ENCODE results near the gene ASB13.

The ASB13 gene

DNA sequence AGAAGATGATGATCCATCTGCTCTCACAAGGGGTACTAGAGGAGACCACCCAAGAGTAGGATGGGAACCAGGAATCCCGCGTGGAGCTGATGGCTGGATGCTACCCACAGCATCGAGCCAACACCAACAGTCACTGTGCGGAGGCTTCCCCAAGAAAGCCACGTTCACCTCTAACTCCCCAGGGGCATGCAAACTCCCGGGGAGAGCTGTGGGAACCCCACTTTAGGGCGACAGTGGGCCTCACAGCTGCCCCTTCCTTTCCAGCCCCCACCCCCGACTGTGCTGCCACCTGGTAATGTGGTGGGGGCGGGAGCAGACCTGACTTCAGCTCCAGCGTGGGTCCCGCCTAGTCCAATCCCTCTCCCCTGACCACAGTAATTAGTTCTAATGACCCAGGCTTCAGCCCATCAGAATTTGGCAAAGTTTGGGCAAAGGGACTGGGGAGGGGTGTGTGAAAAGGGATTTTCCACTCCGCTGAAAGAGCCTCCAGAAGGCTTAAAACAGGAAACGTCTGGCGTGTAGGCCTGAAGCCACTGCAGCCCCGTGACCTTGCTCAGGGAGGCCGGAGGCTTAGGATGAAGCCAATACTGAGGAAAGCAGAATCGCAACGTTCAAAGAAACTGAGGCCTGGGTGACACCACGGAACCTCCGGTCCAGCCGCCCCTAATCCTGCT lies 20.3 kb downstream of the ASB13 start:
- Histone ChIP-seq H3K4me1 (ENCODE audit: control insufficient read depth, insufficient read depth, low read length, unreplicated experiment) (no peaks in the 10 kb centered on the region), H3K4me3 (ENCODE audit: low read depth, low read length) (no peak overlapping the region), H3K27me3 (ENCODE audit: insufficient read depth, low read length) (no peaks in the 10 kb centered on the region), H3K79me2 (ENCODE audit: control insufficient read depth, insufficient read depth, low read length, unreplicated experiment) (no peaks in the 10 kb centered on the region), H2AFZ (ENCODE audit: low read length, unreplicated experiment) (no peak overlapping the region), H3K27ac (ENCODE audit: low read depth, low read length) (no peak overlapping the region), H3K36me3 (ENCODE audit: insufficient read depth, low read length) (peaks cover 7% of the 10 kb centered on the region; the same call in 1 of the 2 replicates)

- H3K79me2 ChIP-seq (ENCODE audit: control insufficient read depth, insufficient read depth, low read length, unreplicated experiment), result no peaks in the 10 kb centered on the region
- no peak overlapping the region for H2AFZ ChIP-seq (ENCODE audit: low read length, unreplicated experiment)
- no peak overlapping the region for H3K27ac ChIP-seq (ENCODE audit: low read depth, low read length)
- no peaks in the 10 kb centered on the region for H3K27me3 ChIP-seq (ENCODE audit: insufficient read depth, low read length)
- no peaks in the 10 kb centered on the region for H3K4me1 ChIP-seq (ENCODE audit: control insufficient read depth, insufficient read depth, low read length, unreplicated experiment)
- H3K4me3 ChIP-seq (ENCODE audit: low read depth, low read length), result no peak overlapping the region
- H3K36me3 ChIP-seq (ENCODE audit: insufficient read depth, low read length), result peaks cover 6% of the 10 kb centered on the region; the same call in 1 of the 2 replicates
Measured at GRCh38 chr10:5645375-5645774, 21.0 kb downstream of the ASB13 start.

- H3K27ac ChIP-seq (ENCODE audit: low read depth, low read length), result no peak overlapping the region
- peaks cover 3% of the 10 kb centered on the region; the same call in 1 of the 2 replicates for H3K36me3 ChIP-seq (ENCODE audit: insufficient read depth, low read length)
Measured at GRCh38 chr10:5644930-5645329, 21.5 kb downstream of the ASB13 start.

DNA sequence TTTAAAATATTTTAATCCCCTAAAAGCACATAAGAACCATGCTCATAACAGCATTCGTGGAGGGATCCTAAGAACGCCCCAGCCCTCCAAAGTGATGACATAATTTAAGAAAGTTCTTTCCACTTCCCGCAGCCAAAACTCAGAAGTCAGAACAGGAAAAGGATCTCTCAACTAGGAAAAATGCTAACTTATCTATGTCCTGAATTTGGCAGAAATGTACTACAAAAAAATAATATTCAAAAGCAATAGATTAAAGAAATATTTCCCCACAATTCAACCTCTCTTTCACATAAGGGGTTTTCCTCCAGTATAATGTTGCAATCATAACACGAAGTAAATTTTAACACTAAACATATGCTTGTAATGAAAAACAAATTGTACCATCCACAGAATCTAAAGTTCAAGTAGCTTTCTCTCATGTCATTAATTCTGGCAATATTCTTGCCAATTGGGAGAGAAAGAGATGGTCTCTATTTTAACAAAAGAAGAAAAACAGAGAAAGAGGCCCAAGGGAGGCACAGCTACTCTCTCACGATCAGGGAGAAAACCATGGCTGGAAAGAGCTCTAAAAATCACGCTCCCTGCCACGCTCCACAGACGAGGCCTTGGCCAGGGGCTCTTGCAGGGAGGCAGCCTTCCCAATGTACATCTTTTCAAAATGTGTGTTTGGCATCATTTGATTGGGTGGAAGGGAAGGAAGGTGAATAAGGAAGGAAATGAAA lies 22.9 kb downstream of the ASB13 start:
- Histone ChIP-seq H3K4me3 (ENCODE audit: low read depth, low read length) (no peak overlapping the region), H3K27me3 (ENCODE audit: insufficient read depth, low read length) (no peaks in the 10 kb centered on the region), H3K27ac (ENCODE audit: low read depth, low read length) (no peak overlapping the region), H3K4me1 (ENCODE audit: control insufficient read depth, insufficient read depth, low read length, unreplicated experiment) (no peaks in the 10 kb centered on the region), H2AFZ (ENCODE audit: low read length, unreplicated experiment) (no peak overlapping the region), H3K79me2 (ENCODE audit: control insufficient read depth, insufficient read depth, low read length, unreplicated experiment) (no peaks in the 10 kb centered on the region), H3K36me3 (ENCODE audit: insufficient read depth, low read length) (peaks cover 3% of the 10 kb centered on the region; the same call in 1 of the 2 replicates)

More at GRCh38 chr10:5644930-5645329, 21.5 kb downstream of the ASB13 start:
- H3K4me1 ChIP-seq (ENCODE audit: control insufficient read depth, insufficient read depth, low read length, unreplicated experiment), result no peaks in the 10 kb centered on the region
- no peak overlapping the region for H3K4me3 ChIP-seq (ENCODE audit: low read depth, low read length)
- H2AFZ ChIP-seq (ENCODE audit: low read length, unreplicated experiment), result no peak overlapping the region
- no peaks in the 10 kb centered on the region for H3K27me3 ChIP-seq (ENCODE audit: insufficient read depth, low read length)
- no peaks in the 10 kb centered on the region for H3K79me2 ChIP-seq (ENCODE audit: control insufficient read depth, insufficient read depth, low read length, unreplicated experiment)

- Histone ChIP-seq H3K36me3 (ENCODE audit: insufficient read depth, low read length) (peaks cover 3% of the 10 kb centered on the region; the same call in 1 of the 2 replicates), H3K4me3 (ENCODE audit: low read depth, low read length) (no peak overlapping the region), H2AFZ (ENCODE audit: low read length, unreplicated experiment) (no peak overlapping the region), H3K27ac (ENCODE audit: low read depth, low read length) (no peak overlapping the region), H3K4me1 (ENCODE audit: control insufficient read depth, insufficient read depth, low read length, unreplicated experiment) (no peaks in the 10 kb centered on the region), H3K27me3 (ENCODE audit: insufficient read depth, low read length) (no peaks in the 10 kb centered on the region), H3K79me2 (ENCODE audit: control insufficient read depth, insufficient read depth, low read length, unreplicated experiment) (no peaks in the 10 kb centered on the region)
Measured at GRCh38 chr10:5641501-5641900, 24.9 kb downstream of the ASB13 start.

GRCh38 chr10:5640501-5640900 lies 25.9 kb downstream of the ASB13 start:
- no peaks in the 10 kb centered on the region for H3K79me2 ChIP-seq (ENCODE audit: control insufficient read depth, insufficient read depth, low read length, unreplicated experiment)
- peaks cover 3% of the 10 kb centered on the region; the same call in 1 of the 2 replicates for H3K36me3 ChIP-seq (ENCODE audit: insufficient read depth, low read length)
- no peaks in the 10 kb centered on the region for H3K4me1 ChIP-seq (ENCODE audit: control insufficient read depth, insufficient read depth, low read length, unreplicated experiment)
- no peak overlapping the region for H3K27ac ChIP-seq (ENCODE audit: low read depth, low read length)
- H3K4me3 ChIP-seq (ENCODE audit: low read depth, low read length), result no peak overlapping the region
- no peak overlapping the region for H2AFZ ChIP-seq (ENCODE audit: low read length, unreplicated experiment)
- no peaks in the 10 kb centered on the region for H3K27me3 ChIP-seq (ENCODE audit: insufficient read depth, low read length)

GRCh38 chr10:5640036-5640435 lies 26.4 kb downstream of the ASB13 start:
- Histone ChIP-seq H3K27ac (ENCODE audit: low read depth, low read length) (no peak overlapping the region), H3K4me1 (ENCODE audit: control insufficient read depth, insufficient read depth, low read length, unreplicated experiment) (no peaks in the 10 kb centered on the region), H2AFZ (ENCODE audit: low read length, unreplicated experiment) (no peak overlapping the region), H3K79me2 (ENCODE audit: control insufficient read depth, insufficient read depth, low read length, unreplicated experiment) (no peaks in the 10 kb centered on the region), H3K27me3 (ENCODE audit: insufficient read depth, low read length) (no peaks in the 10 kb centered on the region), H3K36me3 (ENCODE audit: insufficient read depth, low read length) (peaks cover 3% of the 10 kb centered on the region; the same call in 1 of the 2 replicates), H3K4me3 (ENCODE audit: low read depth, low read length) (no peak overlapping the region)

- H3K4me3 ChIP-seq (ENCODE audit: low read depth, low read length), result no peak overlapping the region
- H3K36me3 ChIP-seq (ENCODE audit: insufficient read depth, low read length), result peaks cover 3% of the 10 kb centered on the region; the same call in 1 of the 2 replicates
- H3K27ac ChIP-seq (ENCODE audit: low read depth, low read length), result no peak overlapping the region
- H2AFZ ChIP-seq (ENCODE audit: low read length, unreplicated experiment), result no peak overlapping the region
- no peaks in the 10 kb centered on the region for H3K79me2 ChIP-seq (ENCODE audit: control insufficient read depth, insufficient read depth, low read length, unreplicated experiment)
- H3K4me1 ChIP-seq (ENCODE audit: control insufficient read depth, insufficient read depth, low read length, unreplicated experiment), result no peaks in the 10 kb centered on the region
- no peaks in the 10 kb centered on the region for H3K27me3 ChIP-seq (ENCODE audit: insufficient read depth, low read length)
Measured at GRCh38 chr10:5639066-5639465, 27.3 kb downstream of the ASB13 start.

GRCh38 chr10:5638494-5638893 lies 27.9 kb downstream of the ASB13 start:
- Histone ChIP-seq H2AFZ (ENCODE audit: low read length, unreplicated experiment) (no peak overlapping the region), H3K4me3 (ENCODE audit: low read depth, low read length) (no peak overlapping the region), H3K27ac (ENCODE audit: low read depth, low read length) (no peak overlapping the region), H3K79me2 (ENCODE audit: control insufficient read depth, insufficient read depth, low read length, unreplicated experiment) (no peaks in the 10 kb centered on the region), H3K4me1 (ENCODE audit: control insufficient read depth, insufficient read depth, low read length, unreplicated experiment) (no peaks in the 10 kb centered on the region), H3K27me3 (ENCODE audit: insufficient read depth, low read length) (no peaks in the 10 kb centered on the region), H3K36me3 (ENCODE audit: insufficient read depth, low read length) (peaks cover 3% of the 10 kb centered on the region; the same call in 1 of the 2 replicates)

DNA sequence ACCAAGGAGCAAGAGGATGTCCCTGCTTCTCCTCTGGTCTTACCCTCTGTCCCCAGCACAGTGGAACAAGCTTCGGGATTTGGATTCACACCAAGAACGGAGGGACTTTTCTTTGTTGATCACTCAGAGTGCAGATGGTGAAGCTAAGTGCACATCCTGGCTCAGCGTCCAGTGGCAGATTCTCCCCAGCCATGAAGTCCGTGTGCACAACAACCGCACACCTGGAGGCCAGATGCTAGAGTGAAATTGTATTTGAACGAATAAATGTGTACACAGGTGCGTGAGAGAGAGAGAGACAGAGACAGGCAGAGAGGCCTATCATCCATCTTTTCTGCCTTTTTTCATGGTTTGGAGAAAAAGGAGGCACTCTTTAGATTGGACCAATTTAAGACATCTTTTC lies 31.5 kb downstream of the ASB13 start:
- Histone ChIP-seq H3K79me2 (ENCODE audit: control insufficient read depth, insufficient read depth, low read length, unreplicated experiment) (no peaks in the 10 kb centered on the region), H3K27me3 (ENCODE audit: insufficient read depth, low read length) (no peaks in the 10 kb centered on the region), H3K27ac (ENCODE audit: low read depth, low read length) (no peak overlapping the region), H3K4me1 (ENCODE audit: control insufficient read depth, insufficient read depth, low read length, unreplicated experiment) (no peaks in the 10 kb centered on the region), H3K36me3 (ENCODE audit: insufficient read depth, low read length) (no peaks in the 10 kb centered on the region), H2AFZ (ENCODE audit: low read length, unreplicated experiment) (no peak overlapping the region), H3K4me3 (ENCODE audit: low read depth, low read length) (no peak overlapping the region)

Data from ACC112 (cell line).